NCI-H146 treated with DMSO at 0.1 percent for 48 hours (cell line): ENCODE data around the gene MRGPRX1.
"Not testable (repeated sequence)": the region's sequence is repeated elsewhere in the genome, so short reads cannot be mapped to it uniquely, and the experiment has no call there.

Experiments used
- DNase-seq: peaks from one replicate; lab custom pipeline; 2025; ENCODE audit not compliant: unreplicated experiment; lab: John Stamatoyannopoulos, UW

MRGPRX1 gene

DNA sequence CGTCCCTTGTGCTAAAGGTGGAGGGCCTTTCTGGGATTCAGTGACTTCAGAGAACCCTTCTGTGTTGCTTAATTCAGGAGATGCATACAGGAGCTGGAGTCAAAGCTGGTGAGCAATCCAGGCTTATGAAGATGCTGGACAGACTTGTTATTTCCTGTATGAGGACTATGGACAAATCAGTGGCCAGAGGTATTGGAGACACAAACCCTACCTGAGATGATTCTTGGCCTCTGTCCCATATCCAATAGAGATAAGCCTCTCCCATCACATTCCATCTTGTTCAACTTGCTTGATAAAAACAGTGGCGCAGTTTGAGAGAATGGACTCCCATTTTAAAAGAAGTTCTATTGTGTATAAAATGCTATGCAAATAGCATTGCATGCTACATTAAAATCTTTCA lies at the start of gene MRGPRX1:
Gene MRGPRX1 (minus strand): TSS at position 101 of the 400 bp plus-strand sequence. CDS start 4,630 bp downstream, outside the sequence.
- no peak for DNase-seq

DNA sequence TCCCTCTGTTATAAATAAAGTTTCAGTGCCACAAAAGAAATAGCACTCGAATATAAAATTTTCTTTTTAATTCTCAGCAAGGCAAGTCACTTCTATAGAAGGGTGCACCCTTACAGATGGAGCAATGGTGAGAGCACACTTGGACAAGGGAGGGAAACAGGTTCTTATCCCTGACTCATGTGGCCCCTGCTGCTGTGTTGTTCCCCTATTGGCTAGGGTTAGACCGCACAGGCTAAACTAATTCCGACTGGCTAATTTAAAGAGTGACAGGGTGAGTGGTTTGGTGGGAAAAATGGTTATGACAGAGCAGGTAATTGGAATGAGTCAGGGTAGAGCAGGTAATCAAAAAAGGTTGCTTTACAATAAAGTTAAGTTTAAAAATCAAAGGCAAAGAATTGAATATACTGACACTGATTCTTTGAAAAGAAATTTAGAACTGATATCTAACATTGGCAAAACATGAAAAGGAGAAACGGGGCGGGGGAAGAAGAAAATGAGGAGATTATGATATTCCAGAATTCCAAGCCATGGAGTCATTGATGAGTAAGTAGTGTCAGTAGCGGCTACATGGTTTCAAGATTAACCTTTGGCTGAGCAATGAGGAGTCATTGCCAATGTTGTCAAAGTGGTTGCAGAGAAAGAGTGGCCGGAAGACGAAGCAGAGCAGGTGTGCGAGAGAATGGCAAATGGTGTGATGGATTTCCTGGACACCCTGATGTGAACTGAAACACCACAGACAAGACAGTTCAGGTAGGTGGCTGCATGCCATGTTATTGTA lies 48.4 kb upstream of the MRGPRX1 start:
- no peak for DNase-seq

- no peak for DNase-seq
Observed at GRCh38 chr11:18986744-18987143, 47.5 kb upstream of the MRGPRX1 start.

- no peak for DNase-seq
Observed at GRCh38 chr11:18981897-18982296, 42.7 kb upstream of the MRGPRX1 start.

DNA sequence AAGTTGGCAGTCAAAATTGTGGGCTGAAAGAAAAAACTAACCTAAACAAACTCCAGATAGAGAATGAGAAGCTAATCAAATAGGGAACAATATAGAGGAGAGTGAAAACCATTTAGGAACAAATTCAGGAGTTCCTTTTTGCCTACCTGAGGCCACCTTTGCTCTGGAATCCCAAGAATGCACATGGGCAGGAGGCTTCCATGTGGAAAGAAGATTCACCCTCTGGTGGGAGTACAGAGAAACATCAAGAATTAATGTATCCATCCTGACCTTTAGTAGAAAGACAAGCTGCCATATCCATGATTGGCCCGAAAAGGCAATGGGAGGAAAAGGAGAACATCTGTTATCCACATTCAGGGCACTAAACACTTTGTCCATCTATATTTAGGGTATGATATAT lies 35.0 kb upstream of the MRGPRX1 start:
- no peak for DNase-seq

DNA sequence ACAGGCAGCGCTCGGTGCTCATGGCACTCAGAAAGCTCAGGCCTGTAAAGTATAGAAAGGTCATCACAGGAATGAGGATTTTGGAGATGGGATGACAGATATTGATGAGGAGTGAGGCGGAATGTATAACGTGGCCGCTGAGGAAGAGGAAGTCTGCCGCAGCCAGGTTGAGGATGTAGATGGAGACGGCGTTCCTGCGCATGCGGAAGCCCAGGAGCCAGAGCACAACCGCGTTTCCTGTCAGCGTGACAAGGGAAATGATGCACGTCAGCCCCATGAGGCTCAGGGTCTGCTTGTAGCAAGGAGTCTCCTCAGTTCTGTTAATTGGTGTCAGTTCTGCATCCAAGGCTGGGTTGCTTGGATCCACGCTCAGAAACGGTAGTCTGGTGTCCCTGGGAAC lies 33.1 kb upstream of the MRGPRX1 start:
- no peak for DNase-seq

- no peak for DNase-seq
Observed at GRCh38 chr11:18969720-18970119, 30.5 kb upstream of the MRGPRX1 start.

DNA sequence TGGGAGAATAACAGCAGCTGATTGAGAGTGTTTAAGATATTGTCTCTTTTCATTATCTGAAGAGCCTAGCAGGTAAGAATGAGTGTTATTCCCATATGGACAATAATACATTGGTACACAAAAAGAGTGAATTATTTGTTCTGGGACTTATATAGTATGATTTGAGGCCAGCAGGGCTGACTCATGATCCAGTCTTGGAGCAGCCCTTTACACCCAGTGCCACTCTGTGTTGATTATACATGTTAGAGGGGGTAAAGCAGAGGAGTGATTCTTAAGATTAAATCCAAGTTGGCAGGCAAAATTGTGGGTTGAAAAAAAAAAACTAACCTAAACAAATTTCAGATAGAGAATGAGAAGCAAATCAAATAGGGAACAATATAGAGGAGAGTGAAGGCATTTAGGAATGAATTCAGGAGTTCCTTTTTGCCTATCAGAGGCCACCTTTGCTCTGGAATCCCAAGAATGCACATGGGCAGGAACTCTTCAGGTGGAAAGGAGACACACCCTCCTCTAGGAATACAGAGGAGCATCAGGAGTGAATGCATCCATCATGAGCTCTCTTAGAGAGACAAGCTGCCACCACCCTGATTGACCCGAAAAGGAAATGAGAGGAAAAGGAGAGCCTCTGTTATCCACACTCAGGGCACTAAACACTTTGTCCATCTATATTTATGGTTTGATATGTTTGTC lies 19.2 kb upstream of the MRGPRX1 start:
- no peak for DNase-seq

GRCh38 chr11:18956630-18957029 lies 17.4 kb upstream of the MRGPRX1 start:
- no peak for DNase-seq

DNA sequence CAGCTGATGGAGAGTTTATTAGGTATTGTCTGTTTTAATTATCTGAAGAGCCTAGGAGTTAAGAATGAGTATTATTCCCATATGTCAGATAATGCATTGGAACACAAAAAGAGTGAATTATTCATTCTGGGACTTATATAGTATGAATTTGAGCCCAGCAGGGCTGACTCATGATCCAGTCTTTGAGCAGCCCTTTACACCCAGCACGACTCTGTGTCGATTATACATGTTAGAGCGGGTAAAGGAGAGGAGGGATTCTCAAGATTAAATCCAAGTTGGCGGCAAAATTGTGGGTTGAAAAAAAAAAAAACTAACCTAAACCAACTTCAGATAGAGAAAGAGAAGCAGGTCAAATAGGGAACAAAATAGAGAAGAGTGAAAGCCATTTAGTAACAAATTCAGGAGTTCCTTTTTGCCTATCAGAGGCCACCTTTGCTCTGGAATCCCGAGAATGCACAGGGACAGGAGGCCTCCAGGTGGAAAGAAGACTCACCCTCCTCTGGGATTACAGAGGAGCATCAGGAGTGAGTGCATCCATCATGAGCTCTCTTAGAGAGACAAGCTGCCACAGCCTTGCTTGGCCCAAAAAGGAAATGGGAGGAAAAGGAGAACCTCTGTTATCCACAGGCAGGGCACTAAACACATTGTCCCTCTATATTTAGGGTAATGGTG lies 3.1 kb downstream of the MRGPRX1 start:
- DNase-seq: no peak

- no peak for DNase-seq
Observed at GRCh38 chr11:18934195-18934814, 4.9 kb downstream of the MRGPRX1 start.

DNA sequence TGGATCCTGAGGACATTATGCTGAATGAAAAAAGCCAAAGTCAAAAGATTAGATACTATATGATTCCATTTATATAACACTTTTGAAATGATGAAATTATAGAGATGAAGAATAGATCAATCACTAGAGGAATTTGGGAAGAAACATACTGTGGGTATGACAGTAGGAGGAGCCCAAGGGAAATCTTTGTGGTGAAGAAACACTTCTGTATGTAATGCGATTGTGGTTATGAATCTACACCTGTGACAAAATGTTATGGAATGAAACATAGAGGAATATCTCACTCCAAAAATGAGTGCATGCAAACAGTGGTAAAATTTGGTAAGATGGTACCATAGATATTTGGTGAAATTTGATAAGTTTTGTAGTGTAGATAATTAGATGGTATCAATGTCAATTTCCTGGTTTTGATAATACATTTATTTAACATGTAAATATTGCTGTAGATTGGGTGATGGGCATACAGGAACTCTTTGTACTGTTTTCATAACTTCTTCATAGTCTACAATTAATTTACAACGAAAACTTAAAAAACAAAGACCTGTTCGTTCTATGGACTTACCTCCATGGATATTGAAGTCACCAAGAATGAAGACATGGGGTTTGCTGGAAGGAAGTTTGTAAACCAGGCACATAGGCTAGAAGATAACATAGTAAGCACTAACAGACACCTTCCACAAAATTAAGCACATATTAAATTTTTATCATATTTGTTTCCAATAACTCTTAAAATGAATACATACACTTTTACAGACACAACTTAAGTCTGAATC lies 11.5 kb downstream of the MRGPRX1 start:
- DNase-seq: no peak

DNA sequence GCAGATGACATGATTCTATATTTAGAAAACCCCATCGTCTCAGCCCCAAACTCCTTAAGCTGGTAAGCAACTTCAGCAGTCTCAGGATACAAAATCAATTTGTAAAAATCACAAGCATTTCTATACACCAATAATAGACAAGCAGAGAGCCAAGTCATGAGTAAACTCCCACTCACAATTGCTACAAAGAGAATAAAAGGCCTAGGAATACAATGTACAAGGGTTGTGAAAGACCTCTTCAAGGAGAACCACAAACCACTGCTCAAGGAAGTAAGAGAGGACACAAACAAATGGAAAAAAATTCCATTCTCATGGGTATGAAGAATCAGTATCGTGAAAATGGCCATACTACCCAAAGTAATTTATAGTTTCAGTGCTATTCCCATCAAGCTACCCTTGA lies 13.8 kb downstream of the MRGPRX1 start:
- not testable (repeated sequence) for DNase-seq

DNA sequence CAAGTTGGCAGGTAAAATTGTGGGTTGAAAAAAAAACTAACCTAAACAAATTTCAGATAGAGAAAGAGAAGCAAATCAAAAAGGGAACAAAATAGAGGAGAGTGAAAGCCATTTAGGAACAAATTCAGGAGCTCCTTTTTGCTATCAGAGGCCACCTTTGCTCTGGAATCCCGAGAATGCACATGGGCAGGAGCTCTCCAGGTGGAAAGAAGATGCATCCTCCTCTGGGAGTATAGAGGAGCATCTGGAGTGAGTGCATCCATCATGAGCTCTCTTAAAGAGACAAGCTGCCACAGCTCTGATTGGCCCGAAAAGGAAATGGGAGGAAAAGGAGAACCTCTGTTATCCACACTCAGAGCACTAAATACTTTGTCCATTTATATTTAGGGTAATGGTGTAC lies 26.3 kb downstream of the MRGPRX1 start:
- no peak for DNase-seq

- DNase-seq: no peak
Observed at GRCh38 chr11:18907391-18907790, 31.8 kb downstream of the MRGPRX1 start.

DNA sequence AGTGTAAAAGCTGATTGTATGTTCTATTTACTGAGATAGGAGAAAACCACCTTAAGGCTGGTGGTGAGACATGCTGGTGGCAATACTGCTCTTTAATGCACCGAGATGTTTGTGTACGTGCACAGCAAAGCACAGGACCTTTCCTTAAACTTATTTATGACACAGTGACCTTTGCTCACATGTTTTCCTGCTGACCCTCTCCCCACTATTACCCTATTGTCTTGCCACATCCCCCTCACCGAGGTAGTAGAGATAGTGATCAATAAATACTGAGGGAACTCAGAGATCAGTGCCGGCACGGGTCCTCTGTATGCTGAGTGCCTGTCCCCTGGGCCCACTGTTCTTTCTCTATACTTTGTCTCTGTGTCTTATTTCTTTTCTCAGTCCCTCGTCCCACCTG lies 38.6 kb downstream of the MRGPRX1 start:
- DNase-seq: not testable (repeated sequence)

DNA sequence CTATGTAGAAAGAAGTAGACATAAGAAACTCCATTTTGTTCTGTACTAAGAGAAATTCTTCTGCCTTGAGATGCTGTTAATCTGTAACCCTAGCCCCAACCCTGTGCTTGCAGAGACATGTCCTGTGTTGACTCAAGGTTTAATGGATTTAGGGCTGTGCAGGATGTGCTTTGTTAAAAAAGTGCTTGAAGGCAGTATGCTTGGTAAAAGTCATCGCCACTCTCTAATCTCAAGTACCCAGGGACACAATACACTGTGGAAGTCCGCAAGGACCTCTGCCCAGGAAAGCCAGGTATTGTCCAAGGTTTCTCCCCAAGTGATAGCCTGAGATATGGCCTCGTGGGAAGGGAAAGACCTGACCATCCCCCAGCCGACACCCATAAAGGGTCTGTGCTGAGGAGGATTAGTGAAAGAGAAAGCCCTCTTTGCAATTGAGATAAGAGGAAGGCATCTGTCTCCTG lies 39.0 kb downstream of the MRGPRX1 start:
- DNase-seq: not testable (repeated sequence)

- DNase-seq: not testable (repeated sequence)
Observed at GRCh38 chr11:18891712-18892111, 47.5 kb downstream of the MRGPRX1 start.

DNA sequence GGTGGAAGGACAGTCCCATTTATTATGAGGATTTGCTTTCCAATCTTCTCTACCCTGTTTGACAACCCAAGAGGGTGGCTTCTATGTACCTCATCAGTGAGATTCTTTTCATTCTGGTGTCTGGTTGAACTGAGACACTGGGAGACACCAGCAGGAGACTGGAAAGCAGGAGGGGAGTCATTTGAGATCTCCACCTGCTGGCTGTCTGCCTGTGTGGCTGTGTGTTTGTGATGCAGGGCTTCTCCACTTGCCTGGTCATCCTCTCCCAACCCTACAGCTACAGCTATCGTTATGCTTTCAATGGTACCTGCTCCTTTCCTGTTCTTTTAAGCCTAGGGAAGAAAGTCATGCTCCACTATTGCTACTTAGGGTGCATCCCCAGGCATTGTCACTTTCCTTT lies 48.6 kb downstream of the MRGPRX1 start:
- DNase-seq: no peak
